B cell (primary cell): ENCODE data around the gene APRT. TPM values are rescaled to one million over a fixed set of nuclear protein-coding genes. Genes with fewer than 3 reads are reported as not detected.

Source experiments
- ATAC-seq: fragments of 200-7000 bp; cut with Tn5 transposase; one replicate; pipeline ENCODE4 v1.10.0; 2021; ENCODE audit warnings: low read depth, mild to moderate bottlenecking, moderate number of reproducible peaks, moderate library complexity
- CTCF ChIA-PET: fragments of 350-600 bp; sonication (Branson Sonifier 250); formaldehyde crosslinking; loops from one replicate; lab custom pipeline; 2021; ENCODE audit warnings: antibody characterized with exemption, inconsistent platforms; lab: Charles Lee
- POLR2A ChIA-PET: fragments of 350-600 bp; sonication (Branson Sonifier 250); formaldehyde crosslinking; loops from one replicate; lab custom pipeline; 2021; ENCODE audit warnings: antibody characterized with exemption; lab: Charles Lee
- DNase-seq: peaks from one replicate; pipeline ENCODE4 v3.0.0; 2013
- H2AFZ ChIP-seq: 2 replicates; pipeline ENCODE4 v1.6.1; 2012; ENCODE audit warnings: mild to moderate bottlenecking, low read depth, low read length; ENCODE audit not compliant: insufficient read depth, poor library complexity, severe bottlenecking
- H3K27ac ChIP-seq, 2 donors: 1 replicate in 1 of 2; 2 replicates in 1 of 2; pipeline ENCODE4 v1.5.1; 2012 to 2013; ENCODE audit warnings: low read length in 2 of 2, mild to moderate bottlenecking in 2 of 2, moderate library complexity in 1 of 2
- H3K27me3 ChIP-seq, 4 experiments: fragments of 200-600 bp in 1 of 4; sonication (generic) in 1 of 4; replicated peaks in 1 of 4; 1 replicate in 2 of 4; 2 replicates in 2 of 4; pipeline versions ENCODE4 v1.6.1 to v1.7.0; 2013 to 2016; ENCODE audit warnings: low read length in 3 of 4, mild to moderate bottlenecking in 2 of 4, mixed read lengths in 1 of 4, moderate library complexity in 1 of 4; ENCODE audit not compliant: insufficient read depth in 4 of 4, control insufficient read depth in 3 of 4; ENCODE audit errors: control extremely low read depth in 1 of 4
- H3K36me3 ChIP-seq, 2 experiments: replicated peaks in 1 of 2; 1 replicate in 1 of 2; 2 replicates in 1 of 2; pipeline versions ENCODE4 v1.6.1 to v1.7.1; 2013; ENCODE audit warnings: low read length in 1 of 2; ENCODE audit not compliant: insufficient read depth in 2 of 2, control insufficient read depth in 1 of 2; ENCODE audit errors: control extremely low read depth in 1 of 2, extremely low read depth in 1 of 2
- H3K4me1 ChIP-seq, 2 donors: fragments of 200-600 bp in 1 of 2; sonication (generic) in 1 of 2; 1 replicate in 1 of 2; 2 replicates in 1 of 2; pipeline versions ENCODE4 v1.5.1 to v1.6.1; 2013 to 2017; ENCODE audit warnings: low read length in 2 of 2; ENCODE audit not compliant: control insufficient read depth in 2 of 2, insufficient read depth in 2 of 2
- H3K4me2 ChIP-seq: replicated peaks from 2 replicates; pipeline ENCODE3; 2012; ENCODE audit warnings: mild to moderate bottlenecking, low read depth, low read length; ENCODE audit not compliant: poor library complexity, severe bottlenecking
- H3K4me3 ChIP-seq, 5 experiments: fragments of 200-600 bp in 1 of 5; sonication (generic) in 1 of 5; 1 replicate in 3 of 5; 2 replicates in 2 of 5; pipeline versions ENCODE4 v1.5.1 to v1.7.0; 2011 to 2016; ENCODE audit warnings: low read length in 4 of 5, mild to moderate bottlenecking in 4 of 5, low read depth in 2 of 5, control low read depth in 1 of 5, moderate library complexity in 1 of 5; ENCODE audit not compliant: insufficient read depth in 1 of 5; ENCODE audit errors: control extremely low read depth in 1 of 5, extremely low read depth in 1 of 5
- H3K79me2 ChIP-seq: fragments of 200-600 bp; sonication (generic); one replicate; pipeline ENCODE4 v1.6.0; 2016; ENCODE audit warnings: low read length; ENCODE audit not compliant: control insufficient read depth, insufficient read depth
- H3K9ac ChIP-seq: fragments of 200-600 bp; sonication (generic); 2 replicates; pipeline ENCODE4 v1.6.1; 2017; ENCODE audit warnings: mild to moderate bottlenecking, low read length, moderate library complexity
- H3K9me3 ChIP-seq, 3 donors: one replicate each; pipeline versions ENCODE4 v1.6.1 to v1.7.1; 2013; ENCODE audit warnings: low read length in 2 of 3; ENCODE audit not compliant: control insufficient read depth in 2 of 3, insufficient read depth in 1 of 3; ENCODE audit errors: control extremely low read depth in 1 of 3
- H4K20me1 ChIP-seq: 2 replicates; pipeline ENCODE4 v1.6.0; 2012; ENCODE audit warnings: mild to moderate bottlenecking, low read length; ENCODE audit not compliant: insufficient read depth, control insufficient read depth, poor library complexity, severe bottlenecking
- H3K27ac Mint-ChIP-seq: one replicate; pipeline ENCODE4 v1.8.0; 2021; ENCODE audit warnings: mixed read lengths
- H3K27me3 Mint-ChIP-seq: one replicate; pipeline ENCODE4 v1.8.0; 2021; ENCODE audit warnings: mixed read lengths
- H3K4me1 Mint-ChIP-seq: one replicate; pipeline ENCODE4 v1.8.0; 2021; ENCODE audit warnings: mixed read lengths
- H3K4me3 Mint-ChIP-seq: one replicate; pipeline ENCODE4 v1.8.0; 2021; ENCODE audit warnings: mixed read lengths
- H3K9me3 Mint-ChIP-seq: one replicate; pipeline ENCODE4 v1.8.0; 2022; ENCODE audit warnings: mixed read lengths; ENCODE audit not compliant: insufficient read depth
- CTCF ChIP-seq: fragments of 200-600 bp; IDR thresholded peaks from one replicate; pipeline ENCODE4 v1.8.0; 2022; ENCODE audit warnings: antibody characterized with exemption, mild to moderate bottlenecking
- EZH2 ChIP-seq: IDR thresholded peaks from 2 replicates; pipeline ENCODE4 v1.6.1; 2012; ENCODE audit warnings: borderline replicate concordance, low read depth, mild to moderate bottlenecking, moderate library complexity, low read length; ENCODE audit not compliant: insufficient read depth, poor library complexity, severe bottlenecking
- WGBS: methylation state at CpG from one replicate; pipeline ENCODE4 v1.1.5; 2013; ENCODE audit warnings: missing lambda C conversion rate; ENCODE audit not compliant: insufficient coverage; 5-methylcytosine and 5-hydroxymethylcytosine counted together
- intact Hi-C: fragments of 100-400 bp; cut with micrococcal nuclease; formaldehyde crosslinking; loops from one replicate; pipeline ENCODE4 v1.10.0; 2022
- polyA plus RNA-seq: library from polyadenylated mRNA; depleted of rRNA; stranded (reverse); fragments of >200 nt; gene quantifications from 2 replicates; pipeline ENCODE4 v1.2.3, GENCODE V29; 2012
- total RNA-seq, 2 donors: library from RNA; stranded (reverse); fragments of 120-200 nt in 1 of 2; gene quantifications; 1 replicate in 1 of 2; 2 replicates in 1 of 2; pipeline versions ENCODE4 v1.2.3 to v1.2.4, GENCODE V29; 2013 to 2022

The APRT gene
- total and polyA plus RNA-seq, 2 donors (not counting 1 experiment from before 2014, with no cell fraction given) = 124 to 161 TPM

GRCh38 chr16:88815901-88816589 is 4.3 kb upstream of the APRT start:
- no peaks in the 10 kb centered on the region for H3K9me3 Mint-ChIP-seq
- H3K9me3 ChIP-seq = no peaks in the 10 kb centered on the region
- CTCF ChIA-PET = interaction anchor here (0.6 to 4.3 kb wide), 11 partner anchors 13 to 401 kb away, joined by 3 to 19 read pairs (median 5); partner anchors contain the start of genes CYBA, GALNS, TRAPPC2L and ZNF778

More at GRCh38 chr16:88815901-88816589, 4.3 kb upstream of the APRT start:
- H2AFZ ChIP-seq = no peak overlapping the region
- no peak overlapping the region for H3K27ac ChIP-seq
- Mint-ChIP-seq H3K4me1 (peaks cover 4% of the 10 kb centered on the region), H3K4me3 (no peak overlapping the region), H3K27ac (no peak overlapping the region), H3K27me3 (no peaks in the 10 kb centered on the region)
- 52% methylated on average over 18 of the region's 19 CpGs for WGBS
- H3K4me3 ChIP-seq = no peak overlapping the region
- intact Hi-C loops = loop anchor here (1.0 to 2.0 kb wide), 2 partner anchors 127 to 400 kb away; no protein-coding TSS in a partner anchor
- no peak for TF ChIP-seq EZH2
- peak; percentile 84 for TF ChIP-seq CTCF
- ATAC-seq (peak; percentile 26), DNase-seq (peak; percentile 74)
- H3K4me1 ChIP-seq = peaks cover under 1 to 16% of the 10 kb centered on the region in 2 donors
- H3K9ac ChIP-seq = no peak overlapping the region
- H3K27me3 ChIP-seq = no peaks in the 10 kb centered on the region
- no peak overlapping the region for H3K4me2 ChIP-seq
- peaks cover 4% of the 10 kb centered on the region for H3K79me2 ChIP-seq
- POLR2A ChIA-PET = interaction anchor here (1.3 kb wide), 1 partner anchor 402 kb away, joined by 3 read pairs; the partner anchor contains the start of gene ZNF778
- H4K20me1 ChIP-seq = peaks cover 5% of the 10 kb centered on the region
- peaks cover 0 to 3% of the 10 kb centered on the region in 2 experiments for H3K36me3 ChIP-seq
